ENCODE data around the gene TTC34. TPM values are rescaled to one million over a fixed set of nuclear protein-coding genes. Genes with fewer than 3 reads are reported as not detected.

The TTC34 gene
- total and polyA plus RNA-seq, 2 of the 4 experiments (the other 2 are of a cell fraction) = under 0.01 to 0.09 TPM

DNA sequence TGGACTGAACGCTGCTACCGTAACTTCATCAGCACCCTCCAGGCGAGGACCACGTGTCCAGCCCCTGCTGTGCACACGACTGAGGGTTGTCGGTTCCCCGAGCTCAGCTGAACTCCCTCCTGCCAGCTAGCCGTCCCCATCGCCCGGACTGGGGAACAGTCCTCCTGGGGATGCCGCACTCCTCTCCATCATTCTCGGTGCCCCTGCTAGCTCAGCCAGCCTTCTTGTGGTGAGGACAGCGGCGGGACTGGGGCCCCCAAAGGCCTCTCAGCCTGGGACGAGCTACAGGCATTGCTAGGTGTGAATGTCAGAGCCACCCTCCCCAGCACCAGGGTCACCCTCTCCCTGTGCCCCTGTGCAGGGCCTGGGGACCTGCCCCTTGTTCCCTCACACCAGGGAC is 8.8 kb upstream of the TTC34 start:
- Histone ChIP-seq H4K8ac (ENCODE audit: low read depth in 2 of 2, low read length in 2 of 2) (no peak overlapping the region), H3K4ac (ENCODE audit: low read depth, low read length) (no peak overlapping the region), H2AK9ac (replicated peaks; ENCODE audit: low read depth, low read length, poor library complexity) (no peak overlapping the region), H3K9me1 (ENCODE audit: insufficient read depth, low read length) (no peaks in the 10 kb centered on the region), H3K79me1 (ENCODE audit: low read depth in 1 of 2, low read length in 2 of 2) (no peaks in the 10 kb centered on the region), H3K9ac (ENCODE audit: low read depth, low read length) (no peak overlapping the region), H3K4me1 (ENCODE audit: control insufficient read depth, insufficient read depth, low read length) (no peaks in the 10 kb centered on the region), H3K23ac (ENCODE audit: low read depth, low read length) (no peak overlapping the region), H3K4me3 (ENCODE audit: insufficient read depth, low read depth, low read length) (no peak overlapping the region), H3K27ac (ENCODE audit: insufficient read depth, low read length) (no peak overlapping the region), H3K4me2 (ENCODE audit: low read depth, low read length) (no peak overlapping the region), H3K36me3 (ENCODE audit: control insufficient read depth, insufficient read depth, low read length) (no peaks in the 10 kb centered on the region), H2BK120ac (ENCODE audit: low read depth, low read length) (no peak overlapping the region), H2BK15ac (ENCODE audit: low read depth, low read length) (no peak overlapping the region), H2AFZ (replicated peaks; ENCODE audit: low read length, poor library complexity) (no peak overlapping the region), H3K18ac (ENCODE audit: low read depth, low read length) (no peak overlapping the region), H4K5ac (ENCODE audit: low read depth, low read length) (no peak overlapping the region), H2BK20ac (ENCODE audit: low read depth, low read length) (no peak overlapping the region), H2AK5ac (ENCODE audit: low read depth, low read length) (no peak overlapping the region), H4K91ac (ENCODE audit: insufficient read depth, low read depth, low read length) (no peak overlapping the region), H3K9me3 (ENCODE audit: control insufficient read depth, insufficient read depth, low read length) (peaks cover 59% of the 10 kb centered on the region; the same call in 1 of the 2 replicates), H4K20me1 (ENCODE audit: insufficient read depth, low read length) (no peaks in the 10 kb centered on the region), H2BK5ac (ENCODE audit: low read depth, low read length, poor library complexity, severe bottlenecking) (no peak overlapping the region), H3K27me3 (ENCODE audit: control insufficient read depth, insufficient read depth, low read length) (no peaks in the 10 kb centered on the region), H3K14ac (replicated peaks; ENCODE audit: low read depth, low read length) (no peak overlapping the region), H3K56ac (ENCODE audit: extremely low read depth, insufficient read depth, low read length) (no peak overlapping the region)
- WGBS, 2 experiments (ENCODE audit: extremely low coverage in 2 of 2, insufficient read length in 1 of 2) = 47% methylated on average over 8 of the region's 15 CpGs; no CpG with 5 or more reads in 1 of the 2 experiments
- ATAC-seq (ENCODE audit: low read depth) = no peak
- dilution Hi-C loops (cut with HindIII; ENCODE audit: low sequenced_read_pairs, unreplicated experiment) = no loop called here
- CTCF ChIA-PET = no interaction called here
- BruUV-seq (replicated peaks) = no TSS peak
- intact Hi-C loops (cut with micrococcal nuclease) = no loop called here
- POLR2A ChIA-PET (ENCODE audit: unreplicated experiment) = no interaction called here
- no peak for TF ChIP-seq FOS (IDR thresholded peaks at IDR 0.05; ENCODE audit: low read depth, low read length)
- no peak for TF ChIP-seq MAZ (IDR thresholded peaks at IDR 0.05; ENCODE audit: borderline replicate concordance, low read depth, low read length)
- no peak for TF ChIP-seq CEBPB (IDR thresholded peaks at IDR 0.05; ENCODE audit: low read depth, low read length)
- TF ChIP-seq MAFK (IDR thresholded peaks at IDR 0.05; ENCODE audit: low read depth, low read length) = no peak
- in situ Hi-C loops (cut with MboI; ENCODE audit: low sequenced_read_pairs) = no loop called here
- DNase-seq = no peak
